Dendritic cell treated with granulocyte-macrophage colony-stimulating factor and Interleukin-4, amounts not matched to agents 40 ng/mL and 50 ng/mL, for 4 days (primary cell): ENCODE results near the gene MAN2A1.
"Not testable (repeated sequence)": the region's sequence is repeated elsewhere in the genome, so short reads cannot be mapped to it uniquely, and the experiment has no call there.

Experiments used
- H3K27ac Mint-ChIP-seq: one replicate; pipeline ENCODE4 v1.8.0; 2022; ENCODE audit warnings: mild to moderate bottlenecking, mixed read lengths
- H3K27me3 Mint-ChIP-seq: one replicate; pipeline ENCODE4 v1.8.0; 2022; ENCODE audit warnings: mild to moderate bottlenecking, mixed read lengths
- H3K36me3 Mint-ChIP-seq: one replicate; pipeline ENCODE4 v1.8.0; 2022; ENCODE audit warnings: low read depth, mixed read lengths
- H3K4me1 Mint-ChIP-seq: one replicate; pipeline ENCODE4 v1.8.0; 2022; ENCODE audit warnings: low read depth, mixed read lengths
- H3K4me3 Mint-ChIP-seq: one replicate; pipeline ENCODE4 v1.8.0; 2022; ENCODE audit warnings: mild to moderate bottlenecking, moderate library complexity, mixed read lengths
- H3K9me3 Mint-ChIP-seq: one replicate; pipeline ENCODE4 v1.8.0; 2022; ENCODE audit warnings: mixed read lengths
- intact Hi-C: fragments of 100-400 bp; cut with micrococcal nuclease; formaldehyde crosslinking; loops from one replicate; pipeline ENCODE4 v1.15.0; 2022

MAN2A1 gene

DNA sequence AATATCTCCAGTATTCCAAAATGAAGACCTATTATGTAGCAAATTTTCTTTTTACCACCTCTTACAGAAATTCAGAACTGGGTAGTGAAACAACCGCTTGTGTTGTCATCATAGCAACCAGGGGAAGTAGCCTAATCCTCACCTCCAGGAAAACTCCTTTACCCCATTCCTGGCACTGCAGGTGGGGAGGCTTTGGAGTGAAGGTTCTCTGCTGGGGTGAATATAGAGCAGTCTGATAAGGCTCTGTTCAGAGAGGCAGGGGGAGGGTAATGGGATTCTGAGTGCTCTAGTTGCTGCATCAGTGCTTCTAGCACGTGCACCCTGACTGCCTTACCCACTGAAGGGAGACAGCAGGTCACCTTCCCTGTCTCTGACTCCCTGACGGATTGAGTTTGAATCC lies 116.2 kb downstream of the MAN2A1 start:
- no peak overlapping the region for H3K4me3 Mint-ChIP-seq
- no peak overlapping the region for H3K27ac Mint-ChIP-seq
- peaks cover 61% of the 10 kb centered on the region for H3K36me3 Mint-ChIP-seq

DNA sequence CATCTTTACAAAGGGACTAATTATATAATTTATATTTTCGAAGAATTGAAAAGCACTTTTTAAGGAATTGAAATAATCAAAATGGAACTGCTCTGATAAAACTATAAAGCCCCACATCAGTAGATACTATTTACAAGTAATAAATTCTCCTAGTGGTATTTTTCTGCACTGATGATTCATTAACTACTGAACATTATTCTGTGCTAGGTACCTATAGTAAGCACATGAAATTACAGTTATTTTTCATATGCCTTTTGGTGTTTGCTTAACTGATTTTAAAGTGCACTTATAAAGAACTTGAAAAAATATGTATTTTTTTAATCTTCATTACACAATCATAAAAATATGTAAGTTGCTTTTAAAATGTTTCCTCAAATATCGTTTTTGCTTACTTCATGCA lies 123.0 kb downstream of the MAN2A1 start:
- intact Hi-C loops: no loop called here
- no peaks in the 10 kb centered on the region for H3K9me3 Mint-ChIP-seq
- peaks cover 61% of the 10 kb centered on the region for H3K36me3 Mint-ChIP-seq
- H3K4me1 Mint-ChIP-seq: no peaks in the 10 kb centered on the region
- no peak overlapping the region for H3K4me3 Mint-ChIP-seq
- no peaks in the 10 kb centered on the region for H3K27me3 Mint-ChIP-seq
- no peak overlapping the region for H3K27ac Mint-ChIP-seq

More for the DNA sequence above, 116.2 kb downstream of the MAN2A1 start:
- intact Hi-C loops: no loop called here
- H3K4me1 Mint-ChIP-seq: no peaks in the 10 kb centered on the region
- H3K27me3 Mint-ChIP-seq: no peaks in the 10 kb centered on the region
- H3K9me3 Mint-ChIP-seq: no peaks in the 10 kb centered on the region

DNA sequence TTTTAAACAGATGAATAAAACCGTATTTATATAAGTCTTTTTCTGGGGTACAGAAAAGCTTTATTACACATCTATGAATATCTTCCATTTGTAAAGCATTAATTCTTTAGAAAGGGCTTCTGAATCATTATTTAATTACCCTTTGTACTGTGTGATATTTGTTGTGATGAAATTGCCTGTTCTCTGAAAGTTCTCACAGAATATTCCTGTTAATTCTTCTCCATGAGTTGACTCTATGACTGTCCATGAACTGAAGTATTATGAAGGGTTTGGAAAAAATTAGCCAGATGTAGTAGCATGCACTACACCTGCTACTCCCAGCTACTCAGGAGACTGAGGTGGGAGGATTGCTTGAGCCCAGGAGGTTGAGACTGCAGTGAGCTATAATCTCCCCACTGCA lies 127.0 kb downstream of the MAN2A1 start:
- no peak overlapping the region for H3K4me3 Mint-ChIP-seq
- H3K36me3 Mint-ChIP-seq: peaks cover 50% of the 10 kb centered on the region
- no peak overlapping the region for H3K27ac Mint-ChIP-seq
- H3K9me3 Mint-ChIP-seq: no peaks in the 10 kb centered on the region
- no peaks in the 10 kb centered on the region for H3K27me3 Mint-ChIP-seq
- intact Hi-C loops: no loop called here
- no peaks in the 10 kb centered on the region for H3K4me1 Mint-ChIP-seq

DNA sequence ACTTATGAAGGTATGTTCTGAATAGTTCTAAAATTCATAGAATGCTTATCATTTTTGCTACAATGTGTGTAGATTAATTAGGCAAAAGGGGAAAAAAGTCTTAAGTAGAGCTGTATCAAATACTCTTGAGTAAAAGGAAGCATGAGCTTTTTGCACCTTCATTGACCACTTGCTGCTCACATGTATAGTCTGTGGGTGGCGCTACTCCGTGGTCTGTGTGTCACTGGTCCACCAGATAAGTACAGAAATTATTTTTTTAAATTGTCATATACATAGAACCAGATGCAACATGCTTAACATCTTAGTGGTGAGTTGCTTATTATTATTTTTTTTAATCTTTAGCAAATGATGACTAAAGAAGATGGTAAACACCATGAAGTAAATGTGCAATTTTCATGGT lies 130.2 kb downstream of the MAN2A1 start:
- no peak overlapping the region for H3K4me3 Mint-ChIP-seq
- no peaks in the 10 kb centered on the region for H3K4me1 Mint-ChIP-seq
- no peaks in the 10 kb centered on the region for H3K27me3 Mint-ChIP-seq
- intact Hi-C loops: no loop called here
- H3K36me3 Mint-ChIP-seq: peaks cover 56% of the 10 kb centered on the region
- H3K27ac Mint-ChIP-seq: no peak overlapping the region
- no peaks in the 10 kb centered on the region for H3K9me3 Mint-ChIP-seq

DNA sequence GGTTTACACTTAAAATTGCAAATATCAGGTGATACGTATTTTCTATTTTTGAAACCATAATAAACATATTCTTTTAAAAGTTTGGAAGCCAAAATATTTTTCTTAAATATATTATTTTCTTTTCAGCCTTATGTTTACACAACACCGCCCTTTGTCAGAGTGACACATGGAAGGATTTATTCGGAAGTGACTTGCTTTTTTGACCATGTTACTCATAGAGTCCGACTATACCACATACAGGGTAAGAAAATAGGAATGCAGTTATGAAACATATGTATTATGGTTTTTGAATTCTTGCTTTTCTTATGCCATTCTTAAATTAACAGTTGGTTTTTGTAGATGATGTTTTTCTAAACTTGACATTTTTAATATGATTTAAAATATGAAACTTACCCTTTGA lies 133.9 kb downstream of the MAN2A1 start:
- Mint-ChIP-seq H3K4me3 (no peak overlapping the region), H3K9me3 (no peaks in the 10 kb centered on the region), H3K36me3 (peaks cover 69% of the 10 kb centered on the region), H3K4me1 (no peaks in the 10 kb centered on the region), H3K27ac (no peak overlapping the region), H3K27me3 (no peaks in the 10 kb centered on the region)
- intact Hi-C loops: no loop called here

DNA sequence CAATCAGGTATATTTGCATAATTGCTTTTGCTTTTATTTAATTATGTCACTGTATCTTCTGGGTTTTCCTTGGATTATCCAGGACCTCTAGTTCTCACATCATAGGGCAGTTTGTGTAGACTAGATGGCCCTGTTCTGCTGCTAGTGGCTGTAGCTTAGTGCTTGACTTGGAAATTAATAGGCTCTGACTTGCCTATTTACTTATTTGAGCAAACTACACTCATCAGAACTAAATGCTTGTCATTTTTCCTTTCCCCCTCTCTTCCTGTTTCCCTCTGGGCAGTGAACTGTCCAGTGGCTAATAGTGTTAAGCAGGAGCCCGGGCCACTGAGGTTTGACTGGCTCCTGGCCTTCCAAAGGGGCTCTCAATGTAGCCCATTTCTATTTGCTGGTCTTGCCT lies 135.7 kb downstream of the MAN2A1 start:
- Mint-ChIP-seq H3K27me3 (no peaks in the 10 kb centered on the region), H3K9me3 (no peaks in the 10 kb centered on the region), H3K36me3 (peaks cover 70% of the 10 kb centered on the region), H3K4me3 (no peak overlapping the region), H3K4me1 (no peaks in the 10 kb centered on the region), H3K27ac (no peak overlapping the region)
- intact Hi-C loops: no loop called here

DNA sequence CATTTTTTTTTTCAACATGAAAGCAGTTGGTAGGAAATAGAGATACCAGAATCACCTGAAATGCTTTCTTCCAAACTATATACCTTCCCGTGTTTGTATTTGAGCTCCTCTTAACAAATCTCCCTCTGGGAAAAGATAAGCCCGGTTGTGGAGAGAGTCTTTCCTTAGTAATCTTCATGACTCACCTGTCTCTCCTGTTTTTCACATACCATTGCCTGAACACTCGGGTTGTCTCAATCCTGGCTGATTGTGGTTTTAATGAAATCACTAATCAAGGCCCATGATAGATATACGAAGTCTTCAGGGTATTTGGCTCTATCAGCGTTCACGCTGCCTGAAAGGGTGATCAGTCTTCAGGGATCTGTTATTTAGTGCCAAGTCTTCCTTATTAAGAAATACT lies 136.7 kb downstream of the MAN2A1 start:
- no peak overlapping the region for H3K27ac Mint-ChIP-seq
- intact Hi-C loops: no loop called here
- H3K36me3 Mint-ChIP-seq: peaks cover 70% of the 10 kb centered on the region
- no peaks in the 10 kb centered on the region for H3K27me3 Mint-ChIP-seq
- no peaks in the 10 kb centered on the region for H3K4me1 Mint-ChIP-seq
- no peak overlapping the region for H3K4me3 Mint-ChIP-seq
- no peaks in the 10 kb centered on the region for H3K9me3 Mint-ChIP-seq

DNA sequence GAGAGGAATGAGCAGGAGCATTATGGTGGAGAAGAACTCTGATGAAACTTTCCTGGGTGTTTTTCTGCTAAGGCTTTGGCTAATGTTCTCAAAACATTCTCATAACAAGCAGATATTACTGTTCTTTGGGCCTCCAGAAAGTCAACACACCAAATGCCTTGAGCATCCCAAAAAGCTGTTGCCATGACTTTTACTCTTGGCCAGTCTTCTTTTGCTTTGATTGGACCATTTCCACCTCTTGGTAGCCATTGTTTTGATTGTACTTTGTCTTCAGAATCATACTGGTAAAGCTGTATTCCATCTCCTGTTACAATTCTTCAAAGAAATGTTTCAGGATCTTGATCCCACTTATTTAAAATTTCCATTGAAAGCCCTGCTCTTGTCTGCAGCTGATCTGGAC lies 139.6 kb downstream of the MAN2A1 start:
- Mint-ChIP-seq H3K27me3 (no peaks in the 10 kb centered on the region), H3K9me3 (no peaks in the 10 kb centered on the region), H3K4me3 (no peak overlapping the region), H3K36me3 (peaks cover 78% of the 10 kb centered on the region), H3K4me1 (no peaks in the 10 kb centered on the region), H3K27ac (no peak overlapping the region)
- intact Hi-C loops: no loop called here

DNA sequence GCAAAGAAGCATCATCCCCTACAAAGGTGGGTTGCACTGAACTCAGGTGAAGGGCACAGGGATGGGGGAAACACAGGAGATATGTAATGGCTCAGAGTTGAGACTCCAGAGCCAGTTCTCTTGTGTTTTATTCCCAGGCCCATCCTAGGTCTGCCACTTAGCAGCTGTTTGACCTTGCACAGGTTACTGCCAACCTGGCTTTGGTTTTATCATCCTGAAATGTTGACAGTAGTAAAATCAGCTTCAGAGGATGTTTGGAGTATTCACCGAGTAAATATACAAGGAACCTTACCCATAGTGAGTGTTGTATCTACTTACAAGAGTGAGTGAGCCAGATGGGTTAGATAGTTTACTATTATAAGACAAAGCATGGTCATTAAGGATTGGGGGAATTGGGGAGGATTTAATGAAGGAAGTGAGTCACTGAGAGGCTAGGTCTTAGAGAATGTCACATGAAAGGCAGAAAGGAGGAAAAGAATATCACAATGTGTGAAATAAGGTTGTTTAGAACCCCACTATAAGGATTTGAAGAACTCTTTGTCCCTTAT lies 141.3 kb downstream of the MAN2A1 start:
- Mint-ChIP-seq H3K4me1 (no peaks in the 10 kb centered on the region), H3K36me3 (peaks cover 70% of the 10 kb centered on the region), H3K27me3 (no peaks in the 10 kb centered on the region), H3K9me3 (no peaks in the 10 kb centered on the region), H3K27ac (no peak overlapping the region), H3K4me3 (no peak overlapping the region)
- intact Hi-C loops: no loop called here

DNA sequence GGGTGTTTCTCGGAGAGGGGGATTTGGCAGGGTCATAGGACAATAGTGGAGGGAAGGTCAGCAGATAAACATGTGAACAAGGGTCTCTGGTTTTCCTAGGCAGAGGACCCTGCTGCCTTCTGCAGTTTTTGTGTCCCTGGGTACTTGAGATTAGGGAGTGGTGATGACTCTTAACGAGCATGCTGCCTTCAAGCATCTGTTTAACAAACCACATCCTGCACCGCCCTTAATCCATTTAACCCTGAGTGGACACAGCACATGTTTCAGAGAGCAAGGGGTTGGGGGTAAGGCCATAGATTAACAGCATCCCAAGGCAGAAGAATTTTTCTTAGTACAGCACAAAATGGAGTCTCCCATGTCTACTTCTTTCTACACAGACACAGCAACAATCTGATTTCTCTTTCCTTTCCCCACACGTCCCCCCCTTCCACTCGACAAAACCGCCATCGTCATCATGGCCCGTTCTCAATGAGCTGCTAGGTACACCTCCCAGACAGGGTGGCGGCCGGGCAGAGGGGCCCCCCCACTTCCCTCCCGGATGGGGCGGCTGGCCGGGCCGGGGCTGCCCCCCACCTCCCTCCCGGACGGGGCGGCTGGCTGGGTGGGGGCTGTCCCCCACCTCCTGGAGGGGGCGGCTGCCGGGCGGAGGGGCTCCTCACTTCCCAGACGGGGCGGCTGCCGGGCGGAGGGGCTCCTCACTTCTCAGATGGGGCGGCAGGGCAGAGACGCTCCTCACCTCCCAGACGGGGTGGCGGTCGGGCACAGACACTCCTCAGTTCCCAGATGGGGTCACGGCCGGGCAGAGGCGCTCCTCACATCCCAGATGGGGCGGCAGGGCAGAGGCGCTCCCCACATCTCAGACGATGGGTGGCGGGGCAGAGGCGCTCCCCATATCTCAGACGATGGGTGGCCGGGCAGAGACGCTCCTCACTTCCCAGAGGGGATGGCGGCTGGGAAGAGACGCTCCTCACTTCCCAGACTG lies 142.8 kb downstream of the MAN2A1 start:
- H3K27ac Mint-ChIP-seq: not testable (repeated sequence)

DNA sequence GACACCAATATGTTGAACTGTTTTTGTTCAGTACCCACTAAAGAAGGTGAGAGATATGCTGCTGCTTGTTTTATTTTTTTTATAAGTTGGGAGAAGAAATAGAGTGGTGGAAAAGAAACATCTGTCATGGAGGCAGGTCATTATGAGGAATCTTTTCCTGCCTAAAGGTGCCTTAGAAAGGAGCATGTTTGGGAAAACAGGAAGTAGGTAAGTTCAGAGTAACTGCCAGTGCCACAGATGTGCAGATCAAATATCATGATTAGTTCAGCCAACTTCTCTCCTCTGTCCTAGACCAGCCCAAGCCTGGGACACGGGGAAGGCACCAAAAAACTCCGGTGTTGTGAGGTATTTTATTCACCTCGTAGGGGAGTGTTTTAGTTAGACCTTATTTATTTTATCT lies 144.2 kb downstream of the MAN2A1 start:
- Mint-ChIP-seq H3K4me3 (no peak overlapping the region), H3K36me3 (peaks cover 58% of the 10 kb centered on the region), H3K27me3 (no peaks in the 10 kb centered on the region)

More for the DNA sequence above, 142.8 kb downstream of the MAN2A1 start:
- H3K4me3 Mint-ChIP-seq, H3K4me1 Mint-ChIP-seq, intact Hi-C loops, H3K9me3 Mint-ChIP-seq, H3K27me3 Mint-ChIP-seq: not testable (repeated sequence)
- H3K36me3 Mint-ChIP-seq: peaks cover 63% of the 10 kb centered on the region

DNA sequence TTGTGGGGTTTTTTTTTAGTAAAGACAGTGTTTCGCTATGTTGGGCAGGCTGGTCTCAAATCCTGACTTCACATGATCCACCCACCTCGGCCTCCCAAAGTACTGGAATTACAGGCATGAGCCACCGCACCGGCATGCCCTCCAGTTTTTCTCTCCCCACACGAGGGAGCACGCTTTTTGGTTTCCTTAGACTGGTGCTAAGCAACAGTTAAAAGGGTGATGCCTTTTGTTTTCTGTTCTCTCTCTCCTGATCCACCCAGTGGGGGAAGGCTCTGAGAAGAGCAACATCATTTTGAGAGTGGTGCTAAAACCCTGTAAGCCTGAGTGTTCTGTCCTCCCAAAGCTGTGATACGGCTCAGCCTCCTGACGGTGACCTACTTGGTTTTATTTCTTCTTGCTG lies 146.6 kb downstream of the MAN2A1 start:
- Mint-ChIP-seq H3K9me3 (no peaks in the 10 kb centered on the region), H3K4me3 (no peak overlapping the region), H3K4me1 (no peaks in the 10 kb centered on the region), H3K27me3 (no peaks in the 10 kb centered on the region), H3K36me3 (peaks cover 55% of the 10 kb centered on the region), H3K27ac (no peak overlapping the region)
- intact Hi-C loops: no loop called here

More for the DNA sequence above, 144.2 kb downstream of the MAN2A1 start:
- Mint-ChIP-seq H3K9me3 (no peaks in the 10 kb centered on the region), H3K4me1 (no peaks in the 10 kb centered on the region), H3K27ac (no peak overlapping the region)
- intact Hi-C loops: no loop called here

DNA sequence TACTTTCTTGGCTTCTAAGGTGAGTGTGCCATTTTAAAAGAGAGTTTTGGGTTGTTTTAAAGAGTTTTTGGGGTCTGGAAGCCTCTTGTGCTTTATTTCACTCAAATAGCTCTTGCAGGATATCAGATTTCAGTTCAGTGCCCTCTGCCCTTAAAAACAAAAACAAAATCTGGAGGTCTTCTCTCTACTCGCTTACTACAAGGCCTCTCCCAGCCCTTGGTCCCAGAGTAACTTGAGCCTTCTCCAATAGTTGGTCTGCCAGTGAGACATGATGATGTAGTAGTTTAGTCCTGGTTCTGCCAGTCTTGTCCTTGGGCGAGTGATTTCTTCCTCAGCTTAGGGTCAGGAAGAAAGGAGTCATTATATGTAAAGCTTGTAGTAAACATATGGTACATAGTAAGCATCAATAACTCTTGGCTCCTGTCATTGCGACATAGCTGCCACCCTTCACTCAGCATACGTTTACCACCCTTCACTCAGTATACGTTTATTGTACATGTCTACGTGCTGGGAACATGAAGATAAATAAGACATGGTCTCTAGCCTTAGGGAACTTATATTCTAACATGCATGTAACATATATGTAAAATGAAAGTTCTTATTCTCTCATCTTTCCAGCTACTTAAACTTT lies 147.6 kb downstream of the MAN2A1 start:
- intact Hi-C loops: no loop called here
- Mint-ChIP-seq H3K36me3 (peaks cover 47% of the 10 kb centered on the region), H3K9me3 (no peaks in the 10 kb centered on the region)

DNA sequence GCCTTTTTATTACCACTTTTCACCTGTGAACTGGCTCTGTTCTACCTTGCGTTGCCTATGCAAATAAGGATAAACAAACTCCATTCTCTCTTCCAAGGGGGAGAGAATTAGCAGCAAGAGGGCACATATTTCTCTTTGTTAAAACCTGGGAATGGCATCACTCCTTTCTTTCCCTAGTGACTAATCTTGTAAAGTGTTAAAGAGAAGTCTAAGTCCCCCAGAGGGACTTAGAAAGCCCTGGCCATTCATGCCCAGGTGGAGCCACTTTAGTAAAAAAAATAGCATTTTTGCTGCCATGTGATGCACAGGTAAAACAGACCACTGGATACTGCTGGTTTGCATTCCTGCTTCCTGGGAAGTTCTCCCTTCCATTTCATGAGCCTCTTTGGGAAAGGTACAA lies 148.4 kb downstream of the MAN2A1 start:
- Mint-ChIP-seq H3K9me3 (no peaks in the 10 kb centered on the region), H3K27ac (no peak overlapping the region), H3K27me3 (no peaks in the 10 kb centered on the region), H3K4me1 (no peaks in the 10 kb centered on the region), H3K36me3 (peaks cover 45% of the 10 kb centered on the region), H3K4me3 (no peak overlapping the region)
- intact Hi-C loops: no loop called here

More for the DNA sequence above, 147.6 kb downstream of the MAN2A1 start:
- Mint-ChIP-seq H3K27me3 (no peaks in the 10 kb centered on the region), H3K4me1 (no peaks in the 10 kb centered on the region), H3K4me3 (no peak overlapping the region), H3K27ac (no peak overlapping the region)
